ENCODE data around the gene PTAR1.
"Not testable (repeated sequence)": the region's sequence is repeated elsewhere in the genome, so short reads cannot be mapped to it uniquely, and the experiment has no call there.

Gene PTAR1

DNA sequence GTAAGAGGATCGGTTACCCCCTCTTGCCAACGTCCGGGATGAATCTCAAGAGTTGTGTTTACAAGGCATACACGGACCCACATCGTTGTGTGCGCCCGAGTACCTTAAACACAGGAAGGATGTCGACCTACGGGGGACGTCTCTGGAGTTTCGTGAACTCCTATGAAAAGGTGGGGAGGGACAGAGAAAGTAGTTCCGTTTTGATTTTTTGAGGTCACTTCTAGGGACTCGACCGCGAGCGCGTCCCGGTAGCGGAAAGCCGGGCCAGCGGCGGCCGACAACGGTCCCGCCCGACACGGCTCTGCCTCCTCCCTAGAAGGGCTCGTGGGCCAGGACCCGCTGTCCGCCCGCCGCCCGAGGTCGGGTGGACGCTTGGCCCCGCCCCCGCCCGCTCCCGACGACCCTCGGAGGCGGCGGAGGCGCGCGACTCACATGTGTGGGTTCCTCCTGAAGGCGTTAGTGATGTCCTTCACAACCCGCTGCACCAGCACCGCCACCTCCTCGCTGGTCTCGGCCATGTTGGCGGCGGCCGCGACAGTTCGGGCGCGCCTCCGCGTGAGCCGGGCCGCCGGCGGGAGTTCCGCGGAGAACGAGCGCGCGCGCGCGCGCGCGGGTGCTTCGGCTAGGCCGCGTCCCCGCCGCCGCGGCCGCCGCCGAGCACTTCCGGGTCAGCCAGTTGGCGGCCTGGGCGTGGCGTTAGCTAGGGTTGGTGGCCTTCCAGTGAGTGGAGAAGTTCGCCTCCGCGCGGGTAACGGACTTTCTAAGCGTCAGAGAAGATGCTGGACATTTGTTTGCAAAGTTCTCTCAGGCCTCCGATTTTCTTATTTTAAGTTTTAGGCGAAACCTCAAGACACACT is at the start of gene PTAR1:
Gene PTAR1 (minus strand): TSS at position 591 of the 857 bp plus-strand sequence. CDS start 73 bp downstream, at position 518.
- no peak for FAIRE-seq

DNA sequence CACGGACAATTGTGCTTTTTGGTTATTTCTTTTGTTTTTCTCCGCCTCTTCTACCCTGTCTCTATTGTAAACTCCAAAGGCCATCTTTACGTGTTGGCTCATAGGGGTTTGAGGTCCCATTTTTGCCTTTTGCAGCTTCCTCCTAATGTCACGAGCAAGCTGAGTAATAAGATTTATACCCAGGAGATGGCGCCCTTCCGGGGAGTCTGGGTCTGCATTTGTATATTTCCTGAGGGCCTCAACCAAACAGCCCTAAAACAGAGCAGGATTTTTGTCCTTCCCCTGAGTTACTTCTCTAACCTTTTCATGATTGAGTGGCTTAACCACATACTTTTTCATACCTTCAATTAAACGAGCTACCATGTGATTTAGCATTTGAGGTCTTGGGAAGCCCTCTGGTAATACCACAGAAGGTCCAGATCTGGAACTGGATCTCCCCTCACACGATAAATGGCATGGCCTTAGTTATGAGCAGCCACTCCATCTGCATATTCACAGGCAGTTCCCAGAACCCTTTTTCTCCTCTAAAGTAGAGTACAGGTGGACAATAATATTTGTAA is 49.6 kb upstream of the PTAR1 start:
- FAIRE-seq: no peak

- no peak for FAIRE-seq
Observed at GRCh38 chr9:69806627-69807026, 46.8 kb upstream of the PTAR1 start.

DNA sequence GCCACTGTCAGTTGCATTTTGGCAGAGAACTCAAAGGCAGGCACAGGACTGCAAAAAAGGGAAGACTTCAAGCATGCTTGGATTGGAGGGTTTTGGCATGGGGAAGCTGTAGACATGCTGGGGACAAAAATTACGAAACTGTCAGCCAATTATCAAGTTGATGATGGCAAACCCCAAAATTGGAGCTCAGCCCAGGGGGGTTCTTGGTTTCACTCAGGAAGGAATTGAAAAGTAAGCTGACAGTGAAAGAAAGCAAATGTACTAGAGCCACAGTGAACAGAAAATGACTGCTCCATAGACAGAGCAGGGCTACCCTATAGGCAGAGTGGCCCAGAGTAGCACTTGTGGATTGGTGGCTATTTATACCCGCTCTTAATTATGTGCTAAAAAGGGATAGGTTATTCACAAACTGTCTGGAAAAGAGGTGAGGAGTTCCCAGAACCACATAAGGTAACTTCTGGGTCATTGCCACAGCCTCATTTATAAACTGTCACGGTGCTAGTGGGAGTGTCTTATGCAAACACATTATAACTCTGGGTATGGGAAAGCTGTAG is 46.2 kb upstream of the PTAR1 start:
- FAIRE-seq: no peak

DNA sequence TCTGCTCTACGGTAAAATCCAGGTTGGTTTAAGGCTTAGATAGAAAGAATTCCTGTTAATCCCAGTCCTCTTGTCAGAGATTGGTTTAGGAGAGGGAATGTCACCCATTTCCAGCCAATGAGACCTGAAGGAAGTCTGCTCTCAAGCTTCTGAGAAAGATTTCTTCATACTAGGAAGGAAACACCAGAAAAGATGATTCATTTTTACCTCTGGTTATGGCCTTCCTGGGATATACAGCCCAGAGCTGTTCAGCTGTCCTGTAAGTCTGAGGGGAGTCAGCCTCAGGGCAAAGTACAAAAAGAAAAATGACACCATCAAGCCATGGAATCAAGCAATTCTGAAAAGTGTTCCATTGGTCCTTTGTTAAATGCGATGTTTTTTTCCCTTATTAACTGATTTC is 42.2 kb upstream of the PTAR1 start:
- no peak for FAIRE-seq

GRCh38 chr9:69800027-69800426 is 40.2 kb upstream of the PTAR1 start:
- not testable (repeated sequence) for FAIRE-seq

GRCh38 chr9:69799521-69799920 is 39.7 kb upstream of the PTAR1 start:
- FAIRE-seq: not testable (repeated sequence)

- no peak for FAIRE-seq
Observed at GRCh38 chr9:69798744-69799143, 38.9 kb upstream of the PTAR1 start.

GRCh38 chr9:69797675-69798074 is 37.9 kb upstream of the PTAR1 start:
- no peak for FAIRE-seq

DNA sequence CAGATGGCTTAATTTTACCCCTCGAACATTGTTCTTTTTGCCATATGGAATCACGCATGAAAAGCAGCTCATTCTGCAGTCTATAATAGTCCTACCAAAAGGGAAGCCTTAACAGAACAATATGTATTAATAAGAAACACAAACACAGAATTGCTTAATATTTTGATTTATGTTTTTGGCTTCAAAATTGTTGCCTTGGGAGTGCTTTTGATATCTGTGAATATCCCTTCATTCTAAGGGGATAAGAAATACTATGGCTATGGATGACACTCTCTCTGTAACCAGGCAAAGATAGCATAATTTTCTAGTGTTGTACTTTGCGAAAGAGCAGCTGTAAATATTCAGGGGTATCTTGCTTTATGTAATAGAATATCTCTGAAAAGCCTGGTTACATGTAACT is 34.5 kb upstream of the PTAR1 start:
- no peak for FAIRE-seq

DNA sequence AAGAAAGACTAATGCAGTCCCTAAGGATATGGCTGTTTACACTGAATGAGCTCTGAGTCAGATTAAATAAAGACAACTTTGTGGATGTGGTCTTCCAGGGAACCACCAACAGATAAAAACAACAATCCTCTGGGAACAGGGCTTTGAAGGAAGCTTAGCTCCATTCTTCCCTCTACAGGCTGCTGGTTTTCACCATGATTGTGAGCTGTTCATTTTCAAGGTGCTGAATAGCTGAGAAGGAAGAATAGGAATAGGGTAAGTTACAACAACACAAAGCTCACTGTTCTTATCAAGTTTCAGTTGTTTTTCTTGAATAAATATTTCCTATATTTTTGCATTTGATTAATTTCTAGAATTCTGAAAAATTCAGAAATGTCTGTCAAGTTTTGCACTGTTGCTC is 25.9 kb upstream of the PTAR1 start:
- FAIRE-seq: no peak

DNA sequence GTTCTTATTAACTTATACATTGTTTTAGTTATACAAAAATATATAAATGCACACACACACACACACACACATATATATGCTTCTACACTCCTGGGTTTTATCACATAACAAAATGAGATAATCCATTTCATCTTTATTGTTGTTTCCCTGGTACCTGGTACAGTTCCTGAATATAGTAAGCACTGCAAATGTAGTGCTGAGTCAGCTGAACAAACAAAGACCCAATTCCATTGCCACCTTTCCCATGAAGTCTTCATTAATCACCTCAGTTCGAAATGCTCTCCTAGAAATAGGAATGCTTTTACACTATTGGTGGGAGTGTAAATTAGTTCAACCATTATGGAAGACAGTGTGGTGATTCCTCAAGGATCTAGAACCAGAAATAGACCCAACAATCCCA is 13.4 kb upstream of the PTAR1 start:
- no peak for FAIRE-seq

DNA sequence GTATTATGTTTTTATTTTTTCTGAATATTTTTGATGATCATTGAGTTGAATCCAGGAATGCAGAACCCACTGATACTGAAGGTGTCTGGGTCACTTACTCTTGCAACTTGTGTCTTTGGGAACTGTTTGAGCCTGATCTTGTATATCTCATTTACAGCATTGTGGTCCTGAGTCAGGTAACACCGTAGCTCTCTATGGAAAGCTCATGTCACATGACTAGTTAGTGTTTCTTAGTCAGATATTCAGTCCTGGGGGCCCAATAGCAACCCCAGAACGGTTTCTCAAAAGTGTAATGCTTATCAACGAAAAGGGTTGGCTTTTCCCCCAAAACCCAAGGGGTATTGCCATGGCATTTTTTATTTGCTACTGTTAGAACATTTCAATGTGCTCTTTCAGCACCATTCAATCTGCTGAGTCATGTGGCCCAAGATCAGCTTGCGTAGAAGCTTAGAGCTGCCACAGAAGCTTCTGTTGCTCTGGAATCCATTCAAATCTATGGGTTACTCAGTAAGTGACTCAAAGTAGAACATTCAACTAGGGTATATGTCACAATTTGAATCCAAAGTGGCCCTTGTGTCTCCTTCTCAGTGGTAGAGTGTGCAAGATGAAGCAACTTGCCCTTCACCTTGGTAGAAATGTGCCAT is 12.1 kb upstream of the PTAR1 start:
- no peak for FAIRE-seq

- no peak for FAIRE-seq
Observed at GRCh38 chr9:69768716-69769115, 8.9 kb upstream of the PTAR1 start.

- no peak for FAIRE-seq
Observed at GRCh38 chr9:69768101-69768500, 8.3 kb upstream of the PTAR1 start.

DNA sequence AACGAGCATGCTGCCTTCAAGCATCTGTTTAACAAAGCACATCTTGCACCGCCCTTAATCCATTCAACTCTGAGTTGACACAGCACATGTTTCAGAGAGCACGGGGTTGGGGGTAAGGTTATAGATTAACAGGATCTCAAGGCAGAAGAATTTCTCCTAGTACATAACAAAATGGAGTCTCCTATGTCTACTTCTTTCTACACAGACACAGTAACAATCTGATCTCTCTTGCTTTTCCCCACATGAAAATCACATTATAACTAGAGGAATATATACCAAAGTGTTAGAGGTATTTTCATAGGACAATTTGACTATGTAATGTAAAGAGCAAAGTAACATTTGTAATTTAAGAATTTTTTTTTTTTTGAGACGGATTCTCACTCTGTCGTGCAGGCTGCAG is 4.1 kb upstream of the PTAR1 start:
- not testable (repeated sequence) for FAIRE-seq

DNA sequence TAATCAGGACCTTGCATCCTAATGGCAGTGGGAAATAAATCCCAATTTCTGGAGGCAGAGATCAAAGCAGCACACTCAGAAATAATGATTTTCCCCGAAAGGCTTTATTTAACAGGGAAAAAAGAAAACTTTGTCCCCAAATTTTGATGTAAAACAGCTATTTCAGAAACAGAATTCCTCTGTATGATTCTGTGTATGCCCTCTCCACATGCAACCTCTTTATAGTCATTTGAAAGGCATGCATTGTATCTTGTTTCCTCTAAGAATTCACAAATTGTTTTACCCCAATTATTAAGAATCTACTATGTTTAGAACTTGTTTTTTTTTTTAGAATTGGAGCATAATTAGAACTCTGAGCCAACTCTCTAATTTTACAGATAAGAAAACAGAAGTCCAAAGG is 2.7 kb upstream of the PTAR1 start:
- FAIRE-seq: no peak

DNA sequence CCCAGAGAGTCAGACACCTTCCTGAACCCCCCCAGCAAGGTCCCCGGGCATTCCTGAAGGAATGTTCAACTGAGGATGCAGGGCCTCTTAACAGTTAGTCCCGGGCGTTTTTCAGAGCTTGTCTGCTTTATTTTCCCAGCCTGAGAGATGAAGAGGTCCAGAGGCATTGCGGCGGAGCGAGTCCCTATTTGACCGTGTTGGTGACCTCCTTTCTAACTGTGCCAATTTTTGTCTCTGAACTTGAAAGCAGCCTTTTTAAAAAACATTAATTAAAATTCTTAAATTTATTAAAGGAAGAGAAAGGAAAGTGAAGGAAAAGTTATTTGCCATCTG is 433 bp upstream of the PTAR1 start:
- no peak for FAIRE-seq

GRCh38 chr9:69759021-69759420 is 790 bp downstream of the PTAR1 start:
- no peak for FAIRE-seq

DNA sequence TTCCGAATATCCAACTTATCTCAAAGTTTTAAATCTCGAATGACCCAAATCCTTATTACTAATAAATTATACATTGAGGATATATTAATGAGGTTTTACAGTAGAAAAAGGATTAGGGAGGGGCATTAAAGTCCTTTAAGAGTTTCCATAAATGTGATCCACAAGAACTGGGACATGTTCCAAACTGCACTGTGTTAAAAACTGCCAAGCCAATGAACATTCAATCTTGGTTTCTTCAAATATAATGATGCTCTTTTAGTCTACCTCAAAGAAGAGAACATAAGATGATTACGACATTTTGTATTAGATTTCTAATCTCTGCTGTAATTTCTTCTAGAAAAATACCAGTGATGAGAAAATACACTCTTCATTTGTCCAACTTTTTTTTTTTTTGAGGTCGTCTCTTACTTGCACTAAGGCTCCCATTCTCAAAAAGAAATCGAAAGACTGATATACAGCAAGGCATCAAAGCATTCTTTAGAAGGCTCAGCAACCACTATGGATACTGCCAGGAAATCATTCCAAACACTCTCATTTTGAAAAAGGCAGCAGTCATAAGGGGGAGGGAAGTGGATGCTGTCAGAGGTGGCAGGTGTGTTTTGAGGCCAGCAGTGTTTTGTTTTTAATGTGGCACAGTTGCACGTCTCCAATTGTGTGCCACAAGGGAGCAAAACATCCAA is 1.7 kb downstream of the PTAR1 start:
- peak; percentile 10 for FAIRE-seq

DNA sequence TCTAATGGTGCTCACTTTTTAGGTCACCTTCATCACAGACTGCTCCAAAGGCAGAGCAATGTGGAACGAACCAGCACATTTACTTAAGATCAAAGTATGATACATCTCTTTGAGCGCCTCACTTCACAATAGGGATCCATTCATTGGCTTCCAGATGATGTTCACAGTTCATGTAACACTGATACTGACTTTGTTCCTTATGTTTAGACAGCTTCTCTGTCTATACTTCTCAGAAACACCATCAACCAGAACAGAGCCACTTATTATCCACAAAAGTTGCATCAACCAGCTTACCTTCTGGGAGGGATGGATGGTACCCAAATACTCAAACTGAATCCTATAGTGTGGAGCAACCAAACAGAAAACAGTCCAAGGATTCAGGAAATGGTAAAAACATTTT is 4.6 kb downstream of the PTAR1 start:
- no peak for FAIRE-seq

DNA sequence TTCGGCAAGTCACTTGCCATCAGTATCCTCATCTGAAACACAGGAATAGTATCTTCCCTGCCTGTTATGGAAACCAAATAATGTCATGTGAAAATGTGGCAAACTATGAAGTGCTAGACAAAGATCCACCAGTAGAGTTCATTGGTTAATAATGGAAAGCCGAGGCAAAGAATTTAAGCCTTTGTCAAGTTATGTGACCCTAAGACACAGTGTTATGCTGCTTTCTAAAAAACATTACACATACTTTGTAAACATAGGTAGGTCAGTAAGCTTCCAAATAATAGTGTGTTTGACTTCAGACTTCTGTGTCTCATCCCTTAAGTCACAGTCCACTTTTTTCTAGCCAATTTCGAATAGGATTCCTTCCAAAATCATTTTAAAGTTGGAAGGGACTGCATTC is 6.0 kb downstream of the PTAR1 start:
- FAIRE-seq: no peak

GRCh38 chr9:69750085-69750484 is 9.7 kb downstream of the PTAR1 start:
- no peak for FAIRE-seq
